Psoas muscle (tissue), 8 donors: ENCODE results near the gene CCL14. TPM values are rescaled to one million over a fixed set of nuclear protein-coding genes. Genes with fewer than 3 reads are reported as not detected.

Experiments
- ATAC-seq, 4 donors: fragments of 200-7000 bp; cut with Tn5 transposase; one replicate each; pipeline ENCODE4 v1.9.1; 2020; ENCODE audit warnings: moderate library complexity in 3 of 4, mild to moderate bottlenecking in 2 of 4
- DNase-seq, 2 donors: peaks; one replicate each; pipeline ENCODE4 v3.0.0-alpha.2; 2020
- H3K27ac ChIP-seq: fragments of 200-600 bp; one replicate; pipeline ENCODE4 v1.8.0; 2022
- H3K27me3 ChIP-seq, 3 donors: fragments of 200-600 bp in 1 of 3; one replicate each; pipeline versions ENCODE4 v1.6.1 to v1.8.0; 2013 to 2022; ENCODE audit warnings: low read length in 2 of 3, mild to moderate bottlenecking in 2 of 3, moderate library complexity in 1 of 3; ENCODE audit not compliant: insufficient read depth in 3 of 3
- H3K36me3 ChIP-seq, 2 donors: fragments of 200-600 bp in 1 of 2; one replicate each; pipeline versions ENCODE4 v1.6.1 to v1.8.0; 2013 to 2022; ENCODE audit warnings: low read depth in 1 of 2, mild to moderate bottlenecking in 1 of 2, moderate library complexity in 1 of 2; ENCODE audit not compliant: insufficient read depth in 1 of 2
- H3K4me1 ChIP-seq: fragments of 200-600 bp; one replicate; pipeline ENCODE4 v1.8.0; 2022
- H3K4me3 ChIP-seq: fragments of 200-600 bp; one replicate; pipeline ENCODE4 v1.8.0; 2022; ENCODE audit warnings: mild to moderate bottlenecking
- H3K9me3 ChIP-seq: fragments of 200-600 bp; one replicate; pipeline ENCODE4 v1.8.0; 2022
- WGBS, 3 donors: extraction: QIAGEN DNeasy Blood & Tissue Kit; methylation state at CpG; one replicate each; pipeline versions ENCODE4 v1.1.6 to v1.1.7; 2013; 5-methylcytosine and 5-hydroxymethylcytosine counted together
- intact Hi-C, 2 donors: fragments of 100-400 bp; cut with DNase I; formaldehyde crosslinking; loops; one replicate each; pipeline versions ENCODE4 v1.11.0 to v1.14.2; 2022
- polyA plus RNA-seq, 3 donors: library from polyadenylated mRNA; stranded (reverse); fragments of 200-250 nt; gene quantifications; one replicate each; pipeline ENCODE4 v1.2.3, GENCODE V29; 2013
- total RNA-seq, 4 donors: library from RNA; stranded (reverse); fragmentation: NEBNext Ultra II Directional in 2 of 4; extraction: Animal tissue kit (Norgen Biotek cat#: 25700) in 2 of 4; gene quantifications; one replicate each; pipeline versions ENCODE4 v1.2.1 to v1.2.4, GENCODE V29; 2021 to 2023
- TF ChIP-seq, protein P1 (sequence below): fragments of 200-600 bp; IDR thresholded peaks from one replicate; pipeline ENCODE4 v1.8.0; 2022; ENCODE audit warnings: antibody characterized with exemption
- donor health status: healthy with polysubstance abuse.
- donor health status: DM: no; HTN: no; CAD: no; lungs with moderate emphysema.
- donor health status: Bipolar disorder and iron deficiency.
- donor health status: healthy.
- donor health status: DM: yes; HTN: yes; CAD: no.
- donor health status: DM: no; HTN: no; CAD: no.
- donor health status: DM: no; HTN: no; CAD: no.
- donor health status: DM: yes; HTN: yes; CAD: no.

Gene CCL14
- total and polyA plus RNA-seq, 7 donors: 4.2 to 42.2 (median 12.7) TPM

DNA sequence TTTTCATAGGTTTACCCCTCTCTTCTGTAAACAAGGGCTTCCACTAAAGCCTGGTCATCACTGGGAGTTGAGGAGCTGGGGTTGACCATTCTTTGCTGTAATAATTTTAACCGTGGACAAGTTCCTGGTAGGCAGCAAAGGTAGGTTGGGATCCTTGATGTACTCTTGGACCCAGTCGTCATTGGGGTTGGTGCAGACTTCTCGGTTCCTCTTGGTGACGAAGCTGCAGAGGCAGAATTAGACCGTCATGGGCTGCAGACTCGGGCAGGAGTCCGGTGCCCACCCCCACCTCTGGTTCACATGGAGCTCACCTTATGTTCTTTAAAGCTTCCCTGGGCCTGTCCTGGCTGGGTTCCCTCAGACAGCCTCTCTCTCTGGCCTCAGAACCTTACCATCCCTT lies 9.0 kb downstream of the CCL14 start:
- Histone ChIP-seq H3K9me3 (no peaks in the 10 kb centered on the region), H3K4me3 (no peak overlapping the region), H3K27ac (no peak overlapping the region), H3K27me3 (peaks cover 0 to 3% (median 0%) of the 10 kb centered on the region in 3 donors), H3K4me1 (no peaks in the 10 kb centered on the region), H3K36me3 (no peaks in the 10 kb centered on the region)
- intact Hi-C loops: no loop called here
- TF ChIP-seq, protein P1, sequence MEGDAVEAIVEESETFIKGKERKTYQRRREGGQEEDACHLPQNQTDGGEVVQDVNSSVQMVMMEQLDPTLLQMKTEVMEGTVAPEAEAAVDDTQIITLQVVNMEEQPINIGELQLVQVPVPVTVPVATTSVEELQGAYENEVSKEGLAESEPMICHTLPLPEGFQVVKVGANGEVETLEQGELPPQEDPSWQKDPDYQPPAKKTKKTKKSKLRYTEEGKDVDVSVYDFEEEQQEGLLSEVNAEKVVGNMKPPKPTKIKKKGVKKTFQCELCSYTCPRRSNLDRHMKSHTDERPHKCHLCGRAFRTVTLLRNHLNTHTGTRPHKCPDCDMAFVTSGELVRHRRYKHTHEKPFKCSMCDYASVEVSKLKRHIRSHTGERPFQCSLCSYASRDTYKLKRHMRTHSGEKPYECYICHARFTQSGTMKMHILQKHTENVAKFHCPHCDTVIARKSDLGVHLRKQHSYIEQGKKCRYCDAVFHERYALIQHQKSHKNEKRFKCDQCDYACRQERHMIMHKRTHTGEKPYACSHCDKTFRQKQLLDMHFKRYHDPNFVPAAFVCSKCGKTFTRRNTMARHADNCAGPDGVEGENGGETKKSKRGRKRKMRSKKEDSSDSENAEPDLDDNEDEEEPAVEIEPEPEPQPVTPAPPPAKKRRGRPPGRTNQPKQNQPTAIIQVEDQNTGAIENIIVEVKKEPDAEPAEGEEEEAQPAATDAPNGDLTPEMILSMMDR: no peak
- DNase-seq: no peak
- ATAC-seq: no peak
- 86 to 94% (median 90%) methylated on average over 7 of the region's 7 CpGs for WGBS, 3 donors

DNA sequence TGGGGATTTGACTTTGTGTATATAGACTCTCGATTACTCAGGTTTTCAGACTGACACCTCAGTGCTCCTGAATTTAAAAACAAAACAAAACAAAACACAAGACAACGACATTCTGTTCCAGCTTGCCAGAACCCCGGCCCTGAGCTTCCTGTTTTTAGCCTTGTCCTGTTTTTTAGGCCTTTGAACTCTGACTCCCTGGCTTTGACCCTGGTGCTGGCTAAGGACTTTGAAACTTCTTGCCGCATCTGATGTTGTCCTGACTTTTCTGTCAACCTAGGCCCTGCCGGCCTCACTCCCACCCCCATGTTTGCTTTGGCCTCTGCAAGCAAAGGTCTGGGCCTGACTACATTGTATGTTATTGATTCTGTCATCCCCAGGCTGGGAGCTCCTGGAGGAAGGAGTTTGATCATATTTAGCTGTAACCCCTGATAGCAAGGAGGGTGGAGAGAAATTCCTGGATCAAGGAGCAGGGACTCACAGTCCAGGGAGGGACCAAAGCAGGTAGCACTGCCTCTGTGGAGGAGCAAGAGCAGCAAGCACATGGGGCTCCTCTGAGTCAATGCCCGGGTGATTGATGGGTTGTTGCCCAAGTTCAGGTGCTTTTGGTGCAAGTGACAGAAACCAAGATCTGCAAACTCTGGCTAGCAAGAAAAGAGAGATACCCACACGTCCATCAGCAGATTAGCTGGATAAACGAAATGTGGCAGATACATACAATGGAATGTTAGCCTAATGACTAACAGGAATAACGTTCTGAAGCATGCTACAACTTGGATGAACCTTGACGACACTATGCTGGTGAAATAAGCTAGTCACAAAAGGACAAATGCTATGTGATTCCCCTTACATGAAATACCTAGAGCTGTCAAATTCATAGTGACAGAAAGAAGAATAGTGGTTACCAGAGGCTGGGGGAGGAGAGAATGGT lies 12.9 kb downstream of the CCL14 start:
- H3K36me3 ChIP-seq: no peaks in the 10 kb centered on the region
- ATAC-seq (no peak), DNase-seq (no peak)
- intact Hi-C loops: loop anchor here (5.0 kb wide), 3 partner anchors 99 to 509 kb away; no protein-coding TSS in a partner anchor
- WGBS, 3 donors: 54 to 59% (median 55%) methylated on average over 10 of the region's 10 CpGs
- no peaks in the 10 kb centered on the region for H3K4me1 ChIP-seq
- H3K27ac ChIP-seq: no peak overlapping the region
- H3K4me3 ChIP-seq: no peak overlapping the region
- TF ChIP-seq, protein P1: no peak
- H3K9me3 ChIP-seq: no peaks in the 10 kb centered on the region
- H3K27me3 ChIP-seq: no peaks in the 10 kb centered on the region

DNA sequence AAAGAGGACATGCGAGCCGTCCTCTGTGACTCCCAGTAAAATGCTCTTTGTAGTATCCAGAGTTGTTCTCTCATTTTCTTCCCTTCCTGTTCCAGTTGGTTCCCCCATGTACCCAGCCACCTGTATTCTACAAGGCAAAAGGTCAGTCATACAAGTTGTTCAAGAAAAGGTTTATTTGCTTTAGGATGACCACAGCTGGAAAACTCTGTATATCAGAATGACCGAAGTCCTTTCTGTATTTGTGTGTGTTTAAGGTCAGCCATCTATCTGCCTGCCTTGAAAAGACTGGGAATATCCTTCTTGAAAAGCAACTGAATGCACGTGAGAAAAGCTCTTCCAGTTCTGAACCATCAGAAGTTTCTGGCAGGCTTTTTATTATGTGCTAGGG lies 13.6 kb downstream of the CCL14 start:
- H3K27ac ChIP-seq: no peak overlapping the region

DNA sequence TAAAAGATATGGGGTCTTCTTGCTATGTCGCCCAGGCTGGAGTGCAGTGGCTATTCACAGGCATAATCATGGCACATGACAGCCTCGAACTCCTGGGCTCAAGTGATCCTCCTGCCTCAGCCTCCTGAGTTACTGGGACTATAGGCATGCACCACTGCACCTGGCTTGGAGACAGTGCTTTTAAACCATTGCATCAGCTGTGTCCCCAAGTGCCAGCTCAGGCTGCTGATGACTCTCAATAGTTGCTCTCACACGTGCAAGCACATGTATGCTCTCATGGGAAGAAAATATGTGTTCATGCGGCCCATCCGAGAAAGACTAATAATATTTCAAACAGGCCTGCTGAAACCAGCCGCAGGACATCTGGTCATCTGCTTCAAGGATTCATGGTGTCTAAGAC lies 14.0 kb downstream of the CCL14 start:
- WGBS, 3 donors: 63 to 74% (median 65%) methylated on average over 6 of the region's 6 CpGs
- H3K27ac ChIP-seq: no peak overlapping the region
- H3K27me3 ChIP-seq: no peaks in the 10 kb centered on the region
- H3K9me3 ChIP-seq: no peaks in the 10 kb centered on the region
- no peak for DNase-seq
- TF ChIP-seq, protein P1: no peak
- no peaks in the 10 kb centered on the region for H3K36me3 ChIP-seq
- no peak overlapping the region for H3K4me3 ChIP-seq
- H3K4me1 ChIP-seq: no peaks in the 10 kb centered on the region
- no peak for ATAC-seq
- intact Hi-C loops: loop anchor here (5.0 kb wide), 3 partner anchors 100 to 510 kb away; no protein-coding TSS in a partner anchor

More for the DNA sequence above, 13.6 kb downstream of the CCL14 start:
- WGBS, 3 donors: 71 to 73% (median 72%) methylated on average over 4 of the region's 4 CpGs
- DNase-seq: no peak
- Histone ChIP-seq H3K36me3 (no peaks in the 10 kb centered on the region), H3K4me3 (no peak overlapping the region), H3K27me3 (no peaks in the 10 kb centered on the region), H3K4me1 (no peaks in the 10 kb centered on the region), H3K9me3 (no peaks in the 10 kb centered on the region)
- TF ChIP-seq, protein P1: no peak
- no peak for ATAC-seq
- intact Hi-C loops: loop anchor here (5.0 kb wide), 3 partner anchors 99 to 509 kb away; no protein-coding TSS in a partner anchor
